ENCODE results near the gene CCDC152.

- TF ChIP-seq, protein P1, sequence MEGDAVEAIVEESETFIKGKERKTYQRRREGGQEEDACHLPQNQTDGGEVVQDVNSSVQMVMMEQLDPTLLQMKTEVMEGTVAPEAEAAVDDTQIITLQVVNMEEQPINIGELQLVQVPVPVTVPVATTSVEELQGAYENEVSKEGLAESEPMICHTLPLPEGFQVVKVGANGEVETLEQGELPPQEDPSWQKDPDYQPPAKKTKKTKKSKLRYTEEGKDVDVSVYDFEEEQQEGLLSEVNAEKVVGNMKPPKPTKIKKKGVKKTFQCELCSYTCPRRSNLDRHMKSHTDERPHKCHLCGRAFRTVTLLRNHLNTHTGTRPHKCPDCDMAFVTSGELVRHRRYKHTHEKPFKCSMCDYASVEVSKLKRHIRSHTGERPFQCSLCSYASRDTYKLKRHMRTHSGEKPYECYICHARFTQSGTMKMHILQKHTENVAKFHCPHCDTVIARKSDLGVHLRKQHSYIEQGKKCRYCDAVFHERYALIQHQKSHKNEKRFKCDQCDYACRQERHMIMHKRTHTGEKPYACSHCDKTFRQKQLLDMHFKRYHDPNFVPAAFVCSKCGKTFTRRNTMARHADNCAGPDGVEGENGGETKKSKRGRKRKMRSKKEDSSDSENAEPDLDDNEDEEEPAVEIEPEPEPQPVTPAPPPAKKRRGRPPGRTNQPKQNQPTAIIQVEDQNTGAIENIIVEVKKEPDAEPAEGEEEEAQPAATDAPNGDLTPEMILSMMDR (IDR thresholded peaks at IDR 0.05; ENCODE audit: extremely low read depth in 1 of 2, insufficient read depth in 1 of 2, low read depth in 1 of 2, low read length in 2 of 2): no peak
- TF ChIP-seq EZH2 (IDR thresholded peaks at IDR 0.05; ENCODE audit: borderline replicate concordance, low read depth, low read length, severe bottlenecking) (no peak), POLR2A (IDR thresholded peaks at IDR 0.05; ENCODE audit: low read depth, low read length) (no peak), POLR2AphosphoS5 (IDR thresholded peaks at IDR 0.05; ENCODE audit: insufficient read depth, low read depth, low read length) (no peak), MAX (IDR thresholded peaks at IDR 0.05; ENCODE audit: insufficient read depth, insufficient read length) (no peak)
These were observed 87.2 kb downstream of the CCDC152 start for GRCh38 chr5:42843675-42844292.
